GM12872 (cell line): Measurements from ENCODE around the gene IGFN1.

ENCODE experiments used
- CTCF ChIP-seq: IDR thresholded peaks from 3 replicates; pipeline ENCODE4 v1.5.1; 2011; ENCODE audit warnings: low read depth, mild to moderate bottlenecking, low read length, moderate library complexity; ENCODE audit not compliant: insufficient read depth

The IGFN1 gene

GRCh38 chr1:201181323-201181722, 9.3 kb upstream of the IGFN1 start:
- TF ChIP-seq CTCF = no peak

- no peak for TF ChIP-seq CTCF
Measured at GRCh38 chr1:201181726-201182125, 8.9 kb upstream of the IGFN1 start.

- TF ChIP-seq CTCF = no peak
Measured at GRCh38 chr1:201183209-201183608, 7.4 kb upstream of the IGFN1 start.

GRCh38 chr1:201183753-201184152, 6.9 kb upstream of the IGFN1 start:
- TF ChIP-seq CTCF = no peak

- TF ChIP-seq CTCF = peak; percentile 75
Measured at GRCh38 chr1:201184307-201185122, 6.1 kb upstream of the IGFN1 start.

GRCh38 chr1:201185123-201185453, 5.5 kb upstream of the IGFN1 start:
- no peak for TF ChIP-seq CTCF

- no peak for TF ChIP-seq CTCF
Measured at GRCh38 chr1:201185527-201186128, 5.0 kb upstream of the IGFN1 start.
